HG02610 (cell line): ENCODE results near the gene SNRNP70.
"Not testable (repeated sequence)": the region's sequence is repeated elsewhere in the genome, so short reads cannot be mapped to it uniquely, and the experiment has no call there.

Experiments used
- ATAC-seq: cut with Tn5 transposase; IDR thresholded peaks from one replicate; pipeline ENCODE4 v1.9.1; 2021; ENCODE audit warnings: mild to moderate bottlenecking, moderate library complexity; ENCODE audit not compliant: unreplicated experiment

SNRNP70 gene

GRCh38 chr19:49118565-49119410, 33.5 kb downstream of the SNRNP70 start, which contains the start of gene C19orf73:
Gene C19orf73, minus strand, starts transcription at chr19:49119143. Its CDS starts 121 bp downstream, at chr19:49119022.
- ATAC-seq, result peak; percentile 81

- ATAC-seq, result no peak
Measured at GRCh38 chr19:49119411-49120324, 34.4 kb downstream of the SNRNP70 start, which contains the start of gene PPFIA3. Gene PPFIA3, plus strand, starts transcription at chr19:49119544. Its CDS starts 8,330 bp downstream, at chr19:49127874.

- ATAC-seq, result no peak
Measured at GRCh38 chr19:49120325-49120683, 35.1 kb downstream of the SNRNP70 start.

GRCh38 chr19:49120868-49121267, 35.6 kb downstream of the SNRNP70 start:
- ATAC-seq, result no peak

- not testable (repeated sequence) for ATAC-seq
Measured at GRCh38 chr19:49121841-49122240, 36.6 kb downstream of the SNRNP70 start.

- not testable (repeated sequence) for ATAC-seq
Measured at GRCh38 chr19:49123285-49123684, 38.0 kb downstream of the SNRNP70 start.

GRCh38 chr19:49125025-49125731, 39.9 kb downstream of the SNRNP70 start:
- no peak for ATAC-seq

- no peak for ATAC-seq
Measured at GRCh38 chr19:49126575-49126974, 41.3 kb downstream of the SNRNP70 start.

GRCh38 chr19:49127225-49127624, 42.0 kb downstream of the SNRNP70 start:
- ATAC-seq, result not testable (repeated sequence)

- ATAC-seq, result peak; percentile 89
Measured at GRCh38 chr19:49127674-49128544, 42.7 kb downstream of the SNRNP70 start.

- ATAC-seq, result no peak
Measured at GRCh38 chr19:49128545-49129237, 43.4 kb downstream of the SNRNP70 start.

GRCh38 chr19:49129238-49129583, 44.0 kb downstream of the SNRNP70 start:
- no peak for ATAC-seq

GRCh38 chr19:49130325-49130724, 45.1 kb downstream of the SNRNP70 start:
- no peak for ATAC-seq

GRCh38 chr19:49132974-49133609, 47.8 kb downstream of the SNRNP70 start:
- no peak for ATAC-seq

- no peak for ATAC-seq
Measured at GRCh38 chr19:49133621-49134454, 48.6 kb downstream of the SNRNP70 start.

GRCh38 chr19:49135686-49136085, 50.4 kb downstream of the SNRNP70 start:
- no peak for ATAC-seq

- no peak for ATAC-seq
Measured at GRCh38 chr19:49136771-49137171, 51.5 kb downstream of the SNRNP70 start.

GRCh38 chr19:49140951-49141350, 55.7 kb downstream of the SNRNP70 start:
- no peak for ATAC-seq
